ENCODE data around the gene RARB.

Gene RARB

DNA sequence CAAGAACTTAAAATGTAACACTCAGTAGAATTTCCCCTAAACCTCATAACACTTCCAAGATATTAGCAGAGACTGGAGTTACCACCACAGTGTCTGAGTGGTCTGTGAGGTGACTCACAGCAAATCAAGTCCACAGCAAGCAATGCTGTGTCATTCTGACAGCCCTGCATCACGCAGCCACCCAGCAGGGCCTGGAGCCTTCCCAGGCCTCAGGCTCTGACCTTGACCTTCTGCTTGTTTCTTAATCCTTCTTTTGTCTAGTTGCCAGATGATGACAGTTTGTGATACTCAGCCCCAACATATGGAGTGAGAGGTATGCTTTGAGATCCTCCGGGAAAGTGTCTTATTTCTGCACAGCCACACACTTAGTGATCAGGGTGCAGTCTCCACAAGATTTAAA lies 154.2 kb downstream of the RARB start:
- no peak for FAIRE-seq

DNA sequence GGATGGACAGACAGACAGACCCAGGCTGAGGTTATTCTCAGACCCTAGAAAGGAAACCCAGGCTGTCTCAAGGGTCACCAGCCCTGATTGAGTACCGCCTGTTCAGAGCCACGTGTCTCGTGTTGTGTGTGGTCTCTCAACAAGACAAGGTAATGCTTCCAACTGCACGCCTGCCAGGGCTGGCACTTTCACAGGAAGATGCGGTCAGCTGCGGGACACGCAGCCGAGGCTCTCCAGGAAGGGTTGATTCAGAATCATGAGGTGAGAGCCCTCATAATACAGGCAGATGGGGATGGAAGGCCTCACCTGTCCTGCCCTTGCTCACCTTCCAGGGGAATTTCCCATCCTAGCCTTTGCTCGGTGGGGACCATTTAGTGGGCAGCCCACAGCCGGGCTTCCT lies 155.3 kb downstream of the RARB start:
- no peak for FAIRE-seq

DNA sequence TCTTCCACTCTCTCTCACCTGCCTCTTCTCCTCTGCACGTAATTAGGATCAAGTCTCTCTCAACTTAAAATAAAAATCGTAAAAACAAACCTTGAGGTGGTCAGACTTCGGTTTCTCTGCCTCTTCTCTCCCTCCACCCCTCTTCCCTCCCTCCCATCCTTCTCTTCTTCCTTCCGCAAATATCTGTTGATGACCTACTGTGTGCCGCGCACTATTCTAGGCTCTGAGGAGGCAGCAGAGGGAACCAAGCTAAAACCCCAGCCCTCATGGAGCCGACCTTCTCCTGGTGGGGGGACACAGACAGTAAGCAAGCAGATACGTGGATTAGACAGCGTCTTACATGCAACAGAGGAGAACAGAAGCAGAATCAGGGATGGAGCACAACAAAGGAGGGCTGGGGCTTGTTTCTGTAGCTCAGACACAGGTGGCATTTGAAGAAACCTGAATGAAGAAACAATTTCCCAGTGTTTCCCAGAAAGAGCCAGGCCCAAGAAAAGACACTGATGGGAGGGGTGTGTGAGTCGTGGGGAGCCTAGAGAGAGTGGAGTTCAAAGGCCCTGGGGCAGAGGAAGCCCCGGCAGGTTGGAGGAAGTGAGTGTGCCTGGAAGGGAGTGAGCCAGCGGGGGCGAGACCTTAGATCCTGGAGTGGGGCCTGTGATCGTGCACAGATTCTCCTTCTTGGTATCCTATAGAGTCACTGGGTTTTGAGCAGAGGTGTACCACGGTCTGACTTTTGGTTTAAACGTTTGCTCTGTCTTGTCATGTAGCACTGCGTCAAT lies 156.1 kb downstream of the RARB start:
- FAIRE-seq = no peak

DNA sequence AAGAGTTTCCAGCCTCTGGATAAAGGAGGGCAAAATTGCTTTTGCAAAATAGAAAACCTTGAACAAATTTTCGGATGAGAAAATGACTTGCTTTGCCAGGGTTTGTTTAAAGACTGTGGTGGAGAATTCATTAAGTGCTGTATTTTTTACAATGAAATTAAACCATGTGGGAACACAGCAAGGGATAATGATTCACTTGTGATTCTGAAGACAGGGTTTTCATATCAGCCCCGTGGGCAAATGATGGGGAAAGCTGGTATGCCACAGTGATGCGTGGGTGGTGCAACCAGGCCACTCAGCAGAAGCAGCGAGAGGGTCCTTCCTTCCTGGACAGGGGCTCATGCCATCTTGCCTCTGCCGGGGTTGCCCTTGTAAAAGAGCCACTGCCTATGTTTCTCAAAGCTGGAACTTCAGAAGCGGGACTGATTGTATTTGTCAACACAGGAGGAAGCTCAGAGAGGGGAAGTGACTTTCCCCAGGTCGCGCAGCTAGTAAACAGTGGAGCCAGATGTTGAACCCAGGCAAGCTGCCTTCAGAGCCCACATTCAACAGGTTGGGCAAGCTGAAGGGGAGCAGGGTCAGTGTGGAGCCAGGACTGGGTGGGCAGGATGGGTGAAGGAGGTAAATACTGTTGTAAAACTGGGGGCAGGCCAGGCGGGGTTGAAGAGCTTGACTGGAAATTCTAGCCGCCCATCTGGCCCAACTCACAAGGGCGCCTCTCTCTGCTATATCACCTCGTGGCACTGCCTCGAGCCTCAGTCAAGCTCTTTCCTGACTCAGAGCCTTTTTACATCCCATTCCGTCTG lies 157.5 kb downstream of the RARB start:
- no peak for FAIRE-seq

DNA sequence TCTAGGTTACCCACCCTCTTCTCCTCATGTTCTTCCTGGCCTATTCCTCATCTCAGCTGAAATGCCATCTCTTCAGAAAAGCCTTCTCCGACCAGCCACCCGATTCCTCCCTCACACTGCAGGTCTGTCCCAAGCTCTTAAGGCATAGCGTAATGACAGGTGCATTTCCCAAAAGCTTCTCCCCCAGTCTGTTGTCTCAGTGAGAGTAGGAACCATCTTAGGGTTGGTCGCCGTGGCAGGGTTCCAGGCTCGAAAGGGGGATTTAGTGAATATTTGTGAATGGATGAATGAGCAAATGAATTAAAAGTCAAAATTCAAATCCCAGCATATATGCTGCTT lies 158.1 kb downstream of the RARB start:
- no peak for FAIRE-seq

DNA sequence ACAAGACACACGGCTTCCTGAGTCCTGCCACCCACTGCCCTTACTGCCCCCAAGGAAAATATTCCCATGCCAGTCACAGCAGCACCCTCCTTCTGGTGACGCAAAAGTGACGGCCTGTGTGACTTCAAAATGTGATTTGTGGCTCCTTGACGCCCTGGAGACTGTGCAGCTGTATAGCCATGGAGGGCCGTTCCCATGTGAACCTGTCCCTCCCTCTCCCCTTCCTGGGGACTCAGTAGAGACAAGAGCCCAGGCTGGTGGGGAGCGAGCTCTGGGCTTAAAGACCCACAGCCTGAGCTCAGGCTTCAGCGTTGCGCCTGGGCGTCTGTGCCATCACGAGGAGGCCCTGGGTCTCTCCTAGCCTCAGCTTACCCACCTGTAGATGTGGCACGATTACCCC lies 158.5 kb downstream of the RARB start:
- FAIRE-seq = no peak

DNA sequence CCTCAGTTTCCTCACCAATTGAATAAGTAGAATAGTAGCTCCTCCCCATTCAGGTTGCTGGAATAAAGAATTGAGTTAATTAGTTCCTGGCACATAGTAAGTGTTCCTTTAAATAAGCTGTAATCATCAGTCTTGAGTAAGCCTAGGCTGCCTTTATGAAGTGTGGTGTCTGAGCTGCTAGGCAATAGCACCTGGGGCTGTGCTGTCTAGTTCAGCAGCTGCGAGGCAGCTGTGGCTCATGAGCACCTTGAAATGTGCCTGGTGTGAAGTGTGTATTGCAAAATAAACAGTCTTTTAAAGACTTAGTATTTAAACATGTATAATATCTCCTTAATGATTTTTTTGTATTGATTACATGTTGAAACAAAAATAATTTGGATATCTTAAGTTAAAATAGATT lies 159.0 kb downstream of the RARB start:
- FAIRE-seq = no peak

DNA sequence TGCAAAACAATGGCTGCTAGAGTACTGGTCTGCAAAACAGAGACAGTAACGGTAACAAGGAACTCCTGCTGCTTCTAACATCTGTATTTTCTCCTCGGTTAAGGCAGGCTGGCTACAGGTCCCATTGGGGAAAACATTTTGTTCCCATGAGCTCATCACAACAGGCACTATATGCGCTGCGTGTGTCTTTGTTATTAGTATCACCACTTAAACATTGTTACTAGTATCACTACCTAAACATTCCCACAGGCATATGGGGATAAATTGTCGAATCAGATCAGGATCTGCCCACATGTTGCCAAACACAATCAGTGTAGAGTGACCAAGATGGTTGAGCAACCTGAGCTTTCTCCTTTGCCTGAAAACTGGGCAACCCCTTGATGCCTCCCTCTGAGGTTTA lies 159.5 kb downstream of the RARB start:
- no peak for FAIRE-seq

DNA sequence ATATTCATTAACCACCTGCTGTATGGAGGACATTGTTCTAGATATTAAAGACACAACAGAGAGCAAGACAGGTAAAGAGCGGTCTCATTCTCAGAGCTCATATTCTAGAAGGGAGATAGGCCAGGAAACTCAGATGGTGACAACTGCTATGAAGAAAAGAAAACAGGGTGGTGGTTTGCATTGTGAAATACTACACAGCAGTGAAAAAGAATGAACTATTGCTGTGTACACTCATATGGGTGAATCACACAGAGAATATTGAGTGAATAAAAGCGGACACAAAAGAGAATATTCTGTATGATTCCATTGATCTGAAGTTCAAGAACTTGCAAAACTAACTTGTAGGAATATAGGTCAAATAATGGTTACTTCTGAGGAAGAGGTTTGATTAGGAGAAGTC lies 159.9 kb downstream of the RARB start:
- no peak for FAIRE-seq

DNA sequence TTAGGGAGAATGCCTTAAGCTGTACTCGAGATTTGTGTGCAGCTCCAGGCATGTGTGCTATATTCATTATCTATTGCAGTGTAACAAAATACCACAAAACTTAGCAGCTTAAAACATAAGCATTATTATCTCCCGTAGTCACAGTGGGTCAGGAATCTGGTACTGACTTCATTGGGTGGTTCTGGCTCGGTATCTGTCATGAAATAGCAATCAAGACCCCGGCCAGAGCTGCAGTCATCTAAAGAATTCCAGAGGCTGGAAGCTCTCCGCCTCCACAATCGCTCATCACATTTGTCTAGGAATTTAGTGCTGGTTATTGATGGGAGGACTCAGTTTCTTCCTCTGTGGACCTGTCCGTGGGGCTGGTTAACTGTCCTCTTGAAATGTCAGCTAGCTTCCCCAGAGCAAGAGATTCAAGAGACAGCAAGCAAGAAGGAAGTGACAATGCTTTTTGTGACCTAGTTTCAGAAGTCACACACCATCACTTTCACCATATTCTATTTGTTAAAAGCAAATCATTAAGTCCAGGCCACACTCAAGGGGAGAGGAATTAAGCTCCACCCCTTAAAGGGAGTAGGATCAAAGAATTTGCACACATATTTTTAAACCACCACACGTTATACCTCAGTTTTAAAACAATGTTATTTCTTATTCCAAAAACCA lies 160.5 kb downstream of the RARB start:
- no peak for FAIRE-seq

DNA sequence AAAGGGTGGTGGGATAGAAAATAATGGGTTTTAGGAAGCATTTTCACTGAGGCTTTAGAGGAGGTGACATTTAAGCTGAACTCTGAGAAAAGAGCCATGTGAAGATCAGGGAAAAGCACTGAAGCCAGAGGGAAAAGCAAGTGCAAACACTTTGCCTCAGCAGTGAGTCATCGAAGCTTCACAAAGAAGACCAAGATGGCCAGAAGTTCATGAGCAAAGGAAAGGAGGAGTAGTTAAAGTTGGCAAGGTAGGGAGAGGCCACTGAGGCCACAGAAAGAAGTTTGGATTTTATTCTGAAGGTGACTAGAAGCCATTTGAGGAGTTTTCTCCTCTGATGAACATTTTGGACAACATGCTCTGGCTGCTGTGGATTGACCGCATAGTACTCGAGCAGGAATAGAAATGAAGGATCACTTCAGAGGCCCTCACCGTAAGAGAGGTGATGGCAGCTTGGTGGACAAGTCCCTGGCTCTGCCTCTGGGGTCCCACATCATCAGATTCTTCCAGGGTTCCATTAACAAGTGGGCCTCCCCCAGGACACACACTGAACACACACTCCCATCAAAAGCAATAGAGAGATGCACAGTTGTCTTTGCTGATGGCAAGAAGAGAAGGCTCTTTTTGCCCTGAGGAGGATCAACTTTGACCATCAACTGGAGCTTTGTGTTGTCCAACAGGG lies 161.2 kb downstream of the RARB start:
- FAIRE-seq = no peak

DNA sequence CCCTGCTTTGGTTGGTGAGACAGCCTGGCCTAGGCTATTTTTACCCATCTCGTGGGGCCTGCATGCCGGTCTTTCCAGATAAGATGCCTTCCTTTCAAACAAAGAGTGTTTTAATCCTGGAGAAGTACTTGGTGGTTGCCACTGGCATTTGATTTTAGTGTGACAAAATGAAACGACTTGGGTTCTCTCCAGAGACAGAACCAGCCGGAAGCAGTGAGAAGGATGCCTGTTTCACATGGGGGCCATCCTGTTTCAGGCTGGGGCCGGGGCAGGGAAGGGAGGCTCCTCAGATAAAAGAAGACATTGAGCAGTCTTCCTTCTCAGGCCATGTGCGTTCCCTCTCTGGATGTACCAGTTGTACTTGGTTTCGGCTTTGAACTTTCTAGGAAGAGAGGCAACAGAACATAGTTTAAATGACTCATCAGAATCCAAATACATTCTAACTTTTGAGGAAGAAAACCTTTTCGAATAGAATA lies 161.8 kb downstream of the RARB start:
- FAIRE-seq = no peak

DNA sequence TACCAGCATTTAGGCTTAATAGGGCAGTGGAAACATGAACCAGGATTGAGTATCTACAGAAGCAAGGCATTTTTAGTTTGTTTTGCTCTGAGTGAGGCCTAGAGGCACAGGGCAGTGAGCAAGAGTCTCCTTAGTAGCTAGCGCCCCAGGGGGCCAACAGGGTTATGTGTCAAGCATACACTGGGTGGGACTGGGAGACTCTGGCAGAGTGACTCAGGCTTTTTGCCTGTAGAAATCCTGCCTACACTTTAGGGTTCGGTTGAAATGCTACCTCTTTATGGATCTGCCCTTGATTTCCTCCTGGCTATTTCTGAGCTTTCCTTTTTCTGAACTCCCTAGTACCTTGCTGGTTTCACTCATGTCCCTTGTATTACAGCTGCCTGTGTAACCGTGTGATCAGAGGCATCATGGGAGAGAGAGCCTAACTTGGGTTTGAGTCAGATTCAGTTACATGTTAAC lies 164.5 kb downstream of the RARB start:
- no peak for FAIRE-seq

DNA sequence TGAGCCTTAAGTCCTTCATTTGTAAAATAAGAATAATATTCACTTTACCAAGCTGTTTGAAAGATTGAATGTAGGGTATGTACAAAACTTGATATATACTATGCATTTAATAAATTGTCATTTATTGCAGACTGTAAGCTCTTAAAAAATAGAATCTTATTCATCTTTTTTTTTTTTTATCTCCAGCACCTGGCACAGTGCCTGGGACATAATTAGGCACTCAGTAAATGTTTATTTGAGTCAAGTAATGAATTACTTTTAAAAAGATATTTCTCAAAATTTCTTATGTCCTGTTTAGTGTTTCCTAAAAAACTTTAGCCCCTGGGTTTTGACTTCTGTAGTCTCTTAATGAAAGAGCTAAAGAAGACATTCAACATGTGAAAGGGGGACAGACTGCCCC lies 164.9 kb downstream of the RARB start:
- no peak for FAIRE-seq

DNA sequence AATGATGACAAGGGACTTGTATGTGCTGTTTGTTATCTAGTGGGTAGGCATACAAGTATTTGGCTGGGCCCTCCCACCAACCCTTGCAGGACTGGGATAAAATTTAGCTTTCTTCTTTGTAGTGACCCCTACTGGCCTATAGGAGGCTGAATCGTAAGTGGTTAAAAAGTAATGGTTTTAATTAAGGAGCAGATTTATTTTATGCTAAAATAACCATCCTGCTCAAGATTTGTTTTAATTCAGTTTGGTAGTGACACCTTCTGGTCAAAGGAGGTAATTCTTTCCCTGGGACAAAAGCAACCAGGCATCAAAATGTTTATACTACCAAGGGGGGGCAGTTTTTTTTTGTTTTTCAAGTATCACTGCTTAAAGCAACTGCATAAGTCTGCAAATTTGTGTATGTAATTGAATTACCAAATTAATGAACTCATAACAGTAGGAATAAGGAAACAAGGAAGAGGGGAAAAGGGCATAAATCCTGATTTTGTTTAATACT lies 166.0 kb downstream of the RARB start:
- peak; percentile 96 for FAIRE-seq

DNA sequence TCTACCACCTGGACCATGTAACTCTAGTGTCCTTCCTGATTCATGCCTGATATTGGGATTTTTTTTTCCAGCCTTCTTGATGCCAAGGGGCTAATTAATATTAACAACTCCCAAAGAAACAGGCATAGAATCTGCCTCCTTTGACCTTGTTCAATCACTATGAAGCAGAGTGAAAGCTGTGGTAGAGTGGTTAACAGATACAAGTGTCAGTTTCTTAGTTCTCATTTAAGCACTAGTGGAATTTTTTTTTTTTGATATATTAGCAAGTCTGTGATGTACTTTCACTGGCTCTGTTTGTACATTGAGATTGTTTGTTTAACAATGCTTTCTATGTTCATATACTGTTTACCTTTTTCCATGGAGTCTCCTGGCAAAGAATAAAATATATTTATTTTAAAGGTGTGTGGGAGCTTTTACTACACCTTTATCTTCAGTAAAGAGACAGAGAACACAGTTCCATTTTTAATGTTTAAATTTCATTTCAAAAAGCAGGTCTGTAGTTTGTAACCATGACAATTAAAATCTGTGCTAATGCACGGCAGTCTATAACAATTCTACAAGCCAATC lies 169.6 kb downstream of the RARB start:
- no peak for FAIRE-seq

DNA sequence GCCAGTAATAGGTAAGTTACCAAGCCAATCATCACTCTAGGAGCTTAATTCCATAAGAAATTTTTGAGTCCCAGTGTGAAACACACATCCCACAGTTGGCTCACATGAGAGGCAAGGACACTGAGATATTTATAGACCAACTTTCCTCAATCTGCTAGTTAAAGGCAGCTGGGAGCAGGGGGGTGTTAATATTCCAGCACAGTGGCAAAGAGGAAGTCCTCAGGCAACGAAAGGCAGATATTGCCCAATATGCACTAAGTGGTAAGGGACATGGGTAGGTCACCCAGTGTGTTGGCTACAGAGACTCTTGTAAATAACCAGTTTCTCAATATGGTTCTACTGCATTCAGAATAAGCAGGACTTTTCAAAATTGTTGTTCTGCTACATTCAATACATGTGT lies 175.6 kb downstream of the RARB start:
- no peak for FAIRE-seq

DNA sequence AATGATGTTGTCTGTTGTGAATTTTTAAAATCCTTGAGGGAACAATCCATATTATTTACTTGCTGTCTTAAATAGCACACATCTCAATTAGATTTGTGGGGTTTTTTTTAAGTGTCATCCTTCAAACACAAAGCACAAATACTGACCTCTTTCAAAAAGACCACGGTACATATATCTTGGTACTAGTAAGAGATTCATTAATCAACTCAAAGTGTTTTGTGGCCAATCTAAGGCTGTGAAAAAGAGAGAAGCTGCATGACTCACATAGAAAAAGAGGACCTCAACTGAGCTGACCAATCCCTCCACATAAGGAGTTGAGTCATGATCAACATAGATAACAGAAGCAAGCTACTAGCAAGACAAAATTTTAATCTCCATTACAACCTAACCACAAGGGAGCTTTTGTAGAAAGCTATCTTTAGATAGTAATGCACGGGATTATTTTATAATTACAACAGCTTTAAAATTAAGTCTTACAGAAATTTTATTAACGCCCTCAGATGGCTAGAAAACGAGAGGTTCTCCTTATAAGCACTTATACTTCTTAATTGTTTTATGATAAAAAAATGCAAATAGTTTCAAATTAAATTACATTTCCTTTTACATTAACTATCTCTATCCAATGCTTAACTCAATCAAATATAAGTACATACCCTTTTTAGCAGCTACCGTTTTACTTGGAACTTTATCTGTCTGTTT lies 176.2 kb downstream of the RARB start:
- FAIRE-seq = no peak

DNA sequence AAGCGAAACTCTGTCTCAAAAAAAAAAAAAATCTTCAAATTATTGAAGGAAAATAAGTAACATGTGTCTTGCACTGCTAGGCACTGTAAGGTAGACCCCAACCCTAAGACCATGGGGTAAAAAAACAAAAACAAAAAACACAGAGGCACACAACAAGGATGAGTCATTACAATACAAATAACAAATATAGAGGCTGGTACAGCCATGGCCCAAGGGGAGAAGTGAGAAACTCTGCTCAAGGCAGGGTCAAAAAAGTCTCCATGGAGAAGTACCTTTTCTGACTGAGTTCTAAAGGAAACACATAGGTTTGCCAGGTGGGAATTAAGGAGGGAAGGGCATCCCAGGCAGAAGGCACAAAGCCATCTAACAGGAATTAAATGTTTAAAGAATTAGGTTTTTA lies 182.1 kb downstream of the RARB start:
- FAIRE-seq = no peak

DNA sequence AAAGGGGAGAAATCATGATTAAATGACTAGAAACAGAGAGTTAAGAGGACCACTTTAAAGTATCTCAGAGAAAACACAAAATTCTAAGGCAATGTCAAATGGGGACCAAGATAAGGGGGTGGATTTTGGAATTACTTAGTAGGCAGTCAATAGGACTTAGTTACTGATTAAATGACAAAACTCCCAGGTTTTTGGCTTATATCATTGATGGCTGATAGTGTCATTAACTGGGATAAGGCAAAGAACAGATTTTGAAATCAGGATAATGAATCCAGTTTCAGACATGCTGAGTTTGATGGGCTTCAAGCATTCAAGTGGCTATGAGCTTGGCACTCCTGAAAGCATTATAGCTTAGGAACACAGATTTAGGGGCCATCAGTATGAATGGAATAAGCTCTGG lies 182.7 kb downstream of the RARB start:
- no peak for FAIRE-seq

DNA sequence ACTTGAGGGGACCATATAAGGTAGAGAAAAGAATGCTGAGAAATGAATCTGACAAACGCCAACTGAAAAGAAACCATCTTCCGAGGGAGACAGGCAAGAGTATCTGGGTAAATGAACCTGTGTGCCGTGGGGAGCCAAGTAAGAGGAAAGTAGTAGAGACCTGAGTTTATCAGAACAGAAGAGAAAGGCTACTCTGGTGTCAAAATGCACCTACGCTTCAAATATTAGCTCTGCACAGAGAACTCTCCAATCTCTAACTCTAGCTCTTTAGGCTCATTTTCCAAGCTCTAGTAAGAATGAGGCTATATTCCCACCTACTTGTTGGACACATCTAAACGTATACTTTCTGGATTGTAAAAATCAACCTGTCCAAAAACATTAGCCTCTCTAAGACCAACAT lies 183.1 kb downstream of the RARB start:
- FAIRE-seq = no peak

DNA sequence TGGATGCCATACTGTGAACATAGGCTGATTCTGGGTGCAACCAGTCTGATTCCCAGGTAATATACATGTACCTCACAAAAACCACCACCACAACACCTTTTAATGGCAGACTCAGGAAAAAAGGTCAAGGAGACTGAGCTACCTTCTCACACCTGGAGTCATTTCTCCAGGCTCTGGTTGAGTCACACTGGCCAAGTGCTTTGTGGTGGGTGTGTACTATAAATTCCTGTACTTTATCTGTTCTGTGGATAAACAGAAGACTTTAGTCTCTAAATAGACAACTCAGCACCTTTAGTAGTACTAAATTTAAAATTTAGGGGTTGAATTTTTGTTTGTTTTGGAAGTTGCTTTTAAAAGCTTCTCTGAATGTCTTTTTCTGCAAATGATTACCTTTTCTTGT lies 190.0 kb downstream of the RARB start:
- FAIRE-seq = no peak

Measured in endometrium (tissue), 2 donors.